Caco-2 (cell line): ENCODE measurements around the gene PKN1. TPM values are rescaled to one million over a fixed set of nuclear protein-coding genes. Genes with fewer than 3 reads are reported as not detected.

Experiments
- BruUV-seq: library from RNA; stranded (reverse); fragments of 400-500 nt; replicated peaks from 2 replicates; lab custom pipeline; 2021; lab: Mats Ljungman, UMichigan
- CTCF ChIA-PET: fragments of 300-600 bp; sonication (Branson Sonifier 250); formaldehyde crosslinking; loops from one replicate; lab custom pipeline; 2022; ENCODE audit warnings: antibody characterized with exemption; lab: Charles Lee
- POLR2A ChIA-PET: fragments of 300-600 bp; sonication (Branson Sonifier 250); formaldehyde crosslinking; loops from one replicate; lab custom pipeline; 2022; ENCODE audit warnings: antibody characterized with exemption; lab: Charles Lee
- DNase-seq, 2 experiments: peaks; one replicate each; pipeline versions ENCODE4 v3.0.0 to v3.0.0-alpha.2; 2020 to 2022
- H3K27me3 ChIP-seq: replicated peaks from 2 replicates; pipeline ENCODE4 v1.6.0; 2011; ENCODE audit warnings: low read length; ENCODE audit not compliant: control insufficient read depth, insufficient read depth
- H3K36me3 ChIP-seq: 2 replicates; pipeline ENCODE4 v1.5.1; 2011; ENCODE audit warnings: low read length; ENCODE audit not compliant: control insufficient read depth, insufficient read depth
- H3K4me1 ChIP-seq: fragments of 250-450 bp; sonication (Bioruptor Pico); 2 replicates; pipeline ENCODE4 v1.5.1; 2020; ENCODE audit warnings: mild to moderate bottlenecking
- H3K4me3 ChIP-seq: 2 replicates; pipeline ENCODE4 v1.5.1; 2011; ENCODE audit warnings: low read depth, mild to moderate bottlenecking, control low read depth, low read length
- H3K9me3 ChIP-seq: fragments of 250-450 bp; sonication (Bioruptor Pico); 2 replicates; pipeline ENCODE4 v1.5.1; 2020; ENCODE audit warnings: mild to moderate bottlenecking, moderate library complexity
- H3K27ac Mint-ChIP-seq: one replicate; pipeline ENCODE4 v1.8.0; 2022; ENCODE audit warnings: mixed read lengths; ENCODE audit not compliant: unreplicated experiment
- H3K27me3 Mint-ChIP-seq: one replicate; pipeline ENCODE4 v1.8.0; 2022; ENCODE audit warnings: mixed read lengths; ENCODE audit not compliant: insufficient read depth, unreplicated experiment
- H3K36me3 Mint-ChIP-seq: one replicate; pipeline ENCODE4 v1.8.0; 2022; ENCODE audit warnings: mild to moderate bottlenecking, mixed read lengths; ENCODE audit not compliant: insufficient read depth, unreplicated experiment
- H3K4me1 Mint-ChIP-seq: one replicate; pipeline ENCODE4 v1.8.0; 2022; ENCODE audit warnings: low read depth, mixed read lengths; ENCODE audit not compliant: unreplicated experiment
- H3K4me3 Mint-ChIP-seq: one replicate; pipeline ENCODE4 v1.8.0; 2022; ENCODE audit warnings: mild to moderate bottlenecking, moderate library complexity, mixed read lengths; ENCODE audit not compliant: unreplicated experiment
- H3K9me3 Mint-ChIP-seq: one replicate; pipeline ENCODE4 v1.8.0; 2022; ENCODE audit warnings: mixed read lengths; ENCODE audit not compliant: unreplicated experiment
- intact Hi-C: fragments of 100-400 bp; cut with micrococcal nuclease; formaldehyde crosslinking; loops from one replicate; pipeline ENCODE4 v1.10.0; 2022; ENCODE audit not compliant: unreplicated experiment
- total RNA-seq: library from RNA; stranded (reverse); gene quantifications from 2 replicates; pipeline ENCODE4 v1.2.3, GENCODE V29; 2022
- TF ChIP-seq, protein P1 (sequence below), 2 experiments: fragments of 200-600 bp in 1 of 2; IDR thresholded peaks; 1 replicate in 1 of 2; 2 replicates in 1 of 2; pipeline versions ENCODE4 v1.5.1 to v1.8.0; 2011 to 2022; ENCODE audit warnings: antibody characterized with exemption in 1 of 2, control low read depth in 1 of 2, inconsistent platforms in 1 of 2, low read depth in 1 of 2, low read length in 1 of 2, mild to moderate bottlenecking in 1 of 2, moderate library complexity in 1 of 2; ENCODE audit not compliant: insufficient read depth in 1 of 2, severe bottlenecking in 1 of 2, unreplicated experiment in 1 of 2

The PKN1 gene
- total RNA-seq, 1 experiment from 2014 or later, result 102 TPM

DNA sequence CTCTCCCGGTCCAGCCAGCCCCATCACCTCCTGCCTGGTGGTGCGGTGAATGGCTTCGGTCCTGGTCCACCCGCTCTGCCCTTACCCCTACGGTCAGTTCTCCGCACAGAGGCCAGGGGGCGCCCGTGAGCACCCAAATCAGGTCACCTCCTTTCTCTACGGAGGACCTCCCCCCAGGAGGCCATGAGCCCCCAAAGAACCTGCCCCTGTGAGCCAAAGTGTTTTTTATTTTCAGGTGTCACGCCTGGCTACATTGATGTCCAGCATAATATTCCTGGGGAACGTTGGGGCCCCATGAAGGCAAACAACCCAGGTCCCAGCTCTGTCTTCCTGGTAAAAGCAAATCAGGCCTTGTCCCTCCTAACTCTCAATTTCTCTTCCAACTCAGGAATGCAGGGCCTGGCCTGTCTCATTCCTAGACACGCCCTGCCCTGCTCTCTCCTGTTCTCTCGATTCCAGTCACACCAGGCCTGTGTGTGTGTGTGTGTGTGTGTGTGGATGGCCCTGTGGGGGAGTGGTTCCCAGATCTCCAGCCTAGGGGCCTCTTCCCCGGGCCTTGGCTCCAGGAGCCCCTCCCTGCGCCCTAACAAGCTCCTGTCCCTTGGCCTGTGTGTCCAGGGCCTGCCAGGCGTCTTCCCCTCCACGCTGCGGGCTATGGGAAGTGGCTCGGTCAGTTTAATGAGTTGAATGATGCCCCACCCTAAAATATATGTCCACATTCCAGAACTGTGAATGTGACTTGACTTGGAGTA is 72.6 kb downstream of the PKN1 start:
- CTCF ChIA-PET, result interaction anchor here (1.0 to 1.3 kb wide), 3 partner anchors 9 to 46 kb away, joined by 3 to 11 read pairs (median 7); partner anchors contain the start of gene DNAJB1
- Mint-ChIP-seq H3K9me3 (no peaks in the 10 kb centered on the region), H3K4me3 (peak overlapping the region; percentile 58), H3K4me1 (peaks cover 49% of the 10 kb centered on the region), H3K36me3 (peaks cover 17% of the 10 kb centered on the region), H3K27me3 (no peaks in the 10 kb centered on the region), H3K27ac (peak overlapping the region; percentile 94)
- DNase-seq, result peak; percentile 89 to 93
- POLR2A ChIA-PET, result interaction anchor here (0.5 to 1.9 kb wide), 6 partner anchors 9 to 1691 kb away, joined by 3 to 11 read pairs (median 4); partner anchors contain the start of gene DNAJB1
- H3K9me3 ChIP-seq, result no peaks in the 10 kb centered on the region
- peaks cover 53% of the 10 kb centered on the region for H3K4me1 ChIP-seq
- H3K36me3 ChIP-seq, result no peaks in the 10 kb centered on the region
- TSS peak; percentile 73 for BruUV-seq
- intact Hi-C loops, result loop anchor here (5.0 kb wide), 1 partner anchor 498 kb away; the partner anchor contains the start of gene RFX1
- no peak overlapping the region for H3K4me3 ChIP-seq
- H3K27me3 ChIP-seq, result no peaks in the 10 kb centered on the region
- TF ChIP-seq, protein P1, sequence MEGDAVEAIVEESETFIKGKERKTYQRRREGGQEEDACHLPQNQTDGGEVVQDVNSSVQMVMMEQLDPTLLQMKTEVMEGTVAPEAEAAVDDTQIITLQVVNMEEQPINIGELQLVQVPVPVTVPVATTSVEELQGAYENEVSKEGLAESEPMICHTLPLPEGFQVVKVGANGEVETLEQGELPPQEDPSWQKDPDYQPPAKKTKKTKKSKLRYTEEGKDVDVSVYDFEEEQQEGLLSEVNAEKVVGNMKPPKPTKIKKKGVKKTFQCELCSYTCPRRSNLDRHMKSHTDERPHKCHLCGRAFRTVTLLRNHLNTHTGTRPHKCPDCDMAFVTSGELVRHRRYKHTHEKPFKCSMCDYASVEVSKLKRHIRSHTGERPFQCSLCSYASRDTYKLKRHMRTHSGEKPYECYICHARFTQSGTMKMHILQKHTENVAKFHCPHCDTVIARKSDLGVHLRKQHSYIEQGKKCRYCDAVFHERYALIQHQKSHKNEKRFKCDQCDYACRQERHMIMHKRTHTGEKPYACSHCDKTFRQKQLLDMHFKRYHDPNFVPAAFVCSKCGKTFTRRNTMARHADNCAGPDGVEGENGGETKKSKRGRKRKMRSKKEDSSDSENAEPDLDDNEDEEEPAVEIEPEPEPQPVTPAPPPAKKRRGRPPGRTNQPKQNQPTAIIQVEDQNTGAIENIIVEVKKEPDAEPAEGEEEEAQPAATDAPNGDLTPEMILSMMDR (IDR thresholded peaks at IDR 0.05; ENCODE audit: insufficient read depth in 1 of 2, low read depth in 1 of 2, low read length in 1 of 2, severe bottlenecking in 1 of 2, unreplicated experiment in 1 of 2), result peak; percentile 88 to 92

DNA sequence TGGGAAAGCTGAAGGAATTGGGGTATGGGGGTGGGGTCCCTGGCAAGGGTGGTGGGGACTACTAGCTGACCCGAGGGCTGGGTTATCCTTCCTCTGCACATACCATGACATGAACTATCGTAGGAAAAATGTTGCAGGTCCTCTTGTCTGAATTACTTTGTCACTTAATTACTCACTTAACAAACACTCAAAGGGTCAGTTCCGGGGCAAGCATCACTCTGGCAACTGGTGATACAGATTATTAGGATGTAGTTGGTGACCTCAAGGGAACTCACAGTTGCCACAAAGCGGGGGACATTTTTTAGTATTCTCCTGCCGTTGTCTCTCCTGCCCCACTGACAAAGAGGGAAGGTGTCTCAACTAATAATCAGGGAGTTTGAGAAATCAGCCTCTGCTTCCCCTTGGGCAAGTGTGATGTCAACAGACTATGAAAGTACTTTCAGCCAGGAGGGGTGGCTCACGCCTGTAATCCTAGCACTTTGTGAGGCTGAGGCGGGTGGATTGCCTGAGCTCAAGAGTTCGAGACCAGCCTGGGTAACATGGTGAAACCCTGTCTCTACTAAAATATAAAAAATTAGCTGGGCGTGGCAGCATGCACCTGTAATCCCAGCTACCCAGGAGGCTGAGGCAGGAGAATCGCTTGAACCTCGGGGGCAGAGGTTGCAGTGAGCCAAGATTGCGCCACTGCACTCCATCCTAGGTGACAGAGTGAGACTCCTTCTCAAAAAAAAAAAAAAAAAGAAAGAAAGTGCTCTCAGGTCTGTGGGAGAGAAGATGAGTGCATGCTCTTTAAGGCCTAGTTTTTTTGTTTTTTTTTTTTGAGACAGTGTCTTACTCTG is 74.8 kb downstream of the PKN1 start:
- H3K4me1 ChIP-seq, result peaks cover 50% of the 10 kb centered on the region
- peak; percentile 52 to 74 for DNase-seq

More for the DNA sequence above, 74.8 kb downstream of the PKN1 start:
- no peaks in the 10 kb centered on the region for H3K9me3 Mint-ChIP-seq
- peaks cover 13% of the 10 kb centered on the region for H3K36me3 Mint-ChIP-seq
- Histone ChIP-seq H3K27me3 (no peaks in the 10 kb centered on the region), H3K4me3 (no peak overlapping the region), H3K9me3 (no peaks in the 10 kb centered on the region), H3K36me3 (no peaks in the 10 kb centered on the region)
- intact Hi-C loops, result loop anchor here (5.0 kb wide), 1 partner anchor 501 kb away; the partner anchor contains the start of gene RFX1
- peaks cover 49% of the 10 kb centered on the region for H3K4me1 Mint-ChIP-seq
- H3K27ac Mint-ChIP-seq, result peak overlapping the region; percentile 94
- ChIA-PET CTCF (no interaction called here), POLR2A (interaction anchor here (1.9 kb wide), 1 partner anchor 10 kb away, joined by 11 read pairs; the partner anchor contains the start of gene DNAJB1)
- no TSS peak for BruUV-seq
- no peaks in the 10 kb centered on the region for H3K27me3 Mint-ChIP-seq
- H3K4me3 Mint-ChIP-seq, result peak overlapping the region; percentile 58
- TF ChIP-seq, protein P1 (IDR thresholded peaks at IDR 0.05; ENCODE audit: insufficient read depth in 1 of 2, low read depth in 1 of 2, low read length in 1 of 2, severe bottlenecking in 1 of 2, unreplicated experiment in 1 of 2), result no peak
